ENCODE measurements around the gene ELOVL2. TPM values are rescaled to one million over a fixed set of nuclear protein-coding genes. Genes with fewer than 3 reads are reported as not detected.
A peak's percentile ranks its signal among the peaks of the same experiment; 100 is the strongest.

Gene ELOVL2
- total RNA-seq, 2 donors from 2014 or later = 0.86 to 1.6 TPM

DNA sequence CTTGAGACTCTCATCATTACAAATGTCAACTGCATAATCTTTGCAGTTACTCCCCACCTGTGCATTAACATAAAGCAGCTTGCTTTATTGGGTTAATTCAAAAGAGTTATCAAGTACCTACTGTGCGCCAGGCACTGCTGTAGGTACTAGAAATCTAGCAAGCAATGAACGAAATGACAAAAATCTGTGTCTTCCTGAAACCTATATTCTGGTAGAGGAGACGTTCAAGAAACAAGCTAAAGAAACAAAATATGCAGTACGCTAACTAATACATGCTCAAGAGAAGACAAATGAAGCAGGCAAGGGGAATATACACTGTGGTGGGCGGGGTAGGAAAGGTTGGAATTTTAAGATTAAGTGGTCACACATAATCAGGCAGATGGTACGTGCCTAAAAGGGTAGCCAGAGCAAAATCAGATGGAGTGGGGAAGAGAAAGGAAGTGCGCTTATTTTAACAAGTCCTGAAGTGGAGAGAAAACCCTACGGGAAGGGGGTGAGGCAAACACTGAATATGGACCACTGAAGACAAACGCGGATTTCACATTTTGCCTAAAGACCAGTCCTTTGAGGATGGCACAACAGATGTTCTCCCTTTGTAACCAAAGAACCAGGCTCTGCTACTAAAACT lies 1.2 kb downstream of the ELOVL2 start:
- no peak overlapping the region for H3K27ac ChIP-seq
- peak overlapping the region in 1 of 2 donors; percentile 63 for H3K4me3 ChIP-seq
- no peak for DNase-seq (ENCODE audit: low spot score)
- TF ChIP-seq, protein P1, sequence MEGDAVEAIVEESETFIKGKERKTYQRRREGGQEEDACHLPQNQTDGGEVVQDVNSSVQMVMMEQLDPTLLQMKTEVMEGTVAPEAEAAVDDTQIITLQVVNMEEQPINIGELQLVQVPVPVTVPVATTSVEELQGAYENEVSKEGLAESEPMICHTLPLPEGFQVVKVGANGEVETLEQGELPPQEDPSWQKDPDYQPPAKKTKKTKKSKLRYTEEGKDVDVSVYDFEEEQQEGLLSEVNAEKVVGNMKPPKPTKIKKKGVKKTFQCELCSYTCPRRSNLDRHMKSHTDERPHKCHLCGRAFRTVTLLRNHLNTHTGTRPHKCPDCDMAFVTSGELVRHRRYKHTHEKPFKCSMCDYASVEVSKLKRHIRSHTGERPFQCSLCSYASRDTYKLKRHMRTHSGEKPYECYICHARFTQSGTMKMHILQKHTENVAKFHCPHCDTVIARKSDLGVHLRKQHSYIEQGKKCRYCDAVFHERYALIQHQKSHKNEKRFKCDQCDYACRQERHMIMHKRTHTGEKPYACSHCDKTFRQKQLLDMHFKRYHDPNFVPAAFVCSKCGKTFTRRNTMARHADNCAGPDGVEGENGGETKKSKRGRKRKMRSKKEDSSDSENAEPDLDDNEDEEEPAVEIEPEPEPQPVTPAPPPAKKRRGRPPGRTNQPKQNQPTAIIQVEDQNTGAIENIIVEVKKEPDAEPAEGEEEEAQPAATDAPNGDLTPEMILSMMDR (IDR thresholded peaks at IDR 0.05) = no peak
- no peaks in the 10 kb centered on the region for H3K9me3 ChIP-seq
- H3K4me1 ChIP-seq = peaks cover 0 to 7% of the 10 kb centered on the region in 2 donors
- H3K27me3 ChIP-seq = peaks cover 6 to 8% of the 10 kb centered on the region in 2 donors
- no peaks in the 10 kb centered on the region for H3K36me3 ChIP-seq

DNA sequence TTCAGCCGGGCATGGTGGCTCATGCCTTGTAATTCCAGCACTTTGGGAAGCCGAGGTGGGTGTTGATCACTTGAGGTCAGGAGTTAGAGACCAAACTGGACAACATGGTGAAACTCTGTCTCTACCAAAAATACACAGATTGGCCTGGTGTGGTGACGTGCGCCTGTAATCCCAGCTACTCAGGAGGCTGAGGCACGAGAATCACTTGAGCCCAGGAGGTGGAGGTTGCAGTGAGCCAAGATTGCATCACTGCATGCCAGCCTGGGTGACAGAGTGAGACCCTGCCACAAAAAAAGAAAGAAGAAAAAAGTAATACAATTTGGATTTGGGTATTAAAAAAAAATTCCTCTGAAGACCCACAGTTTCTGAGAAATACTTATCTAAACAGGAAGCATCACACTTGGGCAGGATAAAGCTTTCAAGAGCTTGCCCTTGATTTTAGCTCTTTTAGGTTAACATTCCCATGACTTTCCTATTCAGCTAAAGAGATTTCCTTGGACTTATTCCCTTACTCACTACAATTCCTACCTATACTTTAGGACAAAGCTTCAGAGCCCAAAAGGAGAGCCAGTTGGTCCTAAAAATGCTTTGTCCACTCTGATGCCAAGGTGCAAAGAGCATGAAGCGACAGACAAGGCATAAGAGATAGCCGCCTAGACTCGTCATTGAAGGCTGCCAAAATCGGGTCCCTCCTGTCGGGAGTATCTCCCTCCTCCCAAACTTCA lies 1.9 kb downstream of the ELOVL2 start:
- no peak for DNase-seq (ENCODE audit: low spot score)
- H3K9me3 ChIP-seq = no peaks in the 10 kb centered on the region
- TF ChIP-seq, protein P1 (IDR thresholded peaks at IDR 0.05) = no peak
- no peak overlapping the region for H3K4me3 ChIP-seq
- H3K36me3 ChIP-seq = no peaks in the 10 kb centered on the region
- peaks cover 0 to 7% of the 10 kb centered on the region in 2 donors for H3K4me1 ChIP-seq
- H3K27ac ChIP-seq = no peak overlapping the region
- H3K27me3 ChIP-seq = peaks cover 6 to 8% of the 10 kb centered on the region in 2 donors

DNA sequence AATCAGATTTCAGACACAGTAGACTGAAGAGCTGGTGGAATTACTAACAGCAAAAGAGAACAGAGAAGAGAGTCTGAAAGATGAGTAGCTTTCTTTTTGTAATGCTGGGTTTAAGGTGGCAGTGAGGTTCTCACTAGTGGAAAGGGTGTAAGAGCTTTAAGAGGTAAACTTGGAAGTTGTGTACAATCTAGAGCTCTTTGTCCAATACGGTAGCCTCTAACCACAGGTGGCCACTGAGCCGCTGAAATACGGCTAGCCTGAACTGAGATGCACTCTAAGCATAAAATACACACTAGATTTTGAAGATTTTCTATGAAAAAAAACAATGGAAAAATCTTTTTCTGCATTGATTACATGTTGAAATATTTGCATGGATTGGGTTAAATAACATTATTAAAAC lies 4.0 kb downstream of the ELOVL2 start:
- H3K36me3 ChIP-seq = no peaks in the 10 kb centered on the region
- no peak for DNase-seq (ENCODE audit: low spot score)
- H3K4me1 ChIP-seq = peaks cover 0 to 7% of the 10 kb centered on the region in 2 donors
- no peak overlapping the region for H3K4me3 ChIP-seq
- H3K27me3 ChIP-seq = peaks cover 6% of the 10 kb centered on the region in 2 donors
- H3K27ac ChIP-seq = no peak overlapping the region
- TF ChIP-seq, protein P1 (IDR thresholded peaks at IDR 0.05) = no peak
- H3K9me3 ChIP-seq = no peaks in the 10 kb centered on the region

DNA sequence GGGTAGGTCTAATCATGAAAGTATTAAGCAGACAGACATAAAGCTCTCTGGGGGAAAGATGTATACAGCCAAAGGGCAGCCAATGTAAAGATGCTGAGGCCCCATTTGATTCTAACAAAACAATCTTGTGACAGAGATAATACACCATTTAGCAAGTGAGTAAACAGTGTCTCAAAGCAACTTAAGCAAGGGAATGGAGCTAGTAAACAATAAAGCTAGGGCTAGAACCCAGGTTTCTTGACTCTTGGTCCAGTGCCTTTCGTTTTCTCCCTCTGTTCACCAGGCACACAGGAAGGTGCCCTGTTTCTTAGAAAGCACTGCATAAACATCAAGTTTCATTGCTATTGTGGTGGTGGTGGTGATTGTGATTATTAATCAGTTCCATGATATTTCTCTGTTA lies 5.1 kb downstream of the ELOVL2 start:
- H3K27me3 ChIP-seq = peaks cover 2 to 6% of the 10 kb centered on the region in 2 donors
- no peaks in the 10 kb centered on the region for H3K36me3 ChIP-seq
- H3K4me3 ChIP-seq = no peak overlapping the region
- H3K27ac ChIP-seq = no peak overlapping the region
- TF ChIP-seq, protein P1 (IDR thresholded peaks at IDR 0.05) = no peak
- no peak for DNase-seq (ENCODE audit: low spot score)
- peaks cover 0 to 7% of the 10 kb centered on the region in 2 donors for H3K4me1 ChIP-seq
- H3K9me3 ChIP-seq = no peaks in the 10 kb centered on the region

DNA sequence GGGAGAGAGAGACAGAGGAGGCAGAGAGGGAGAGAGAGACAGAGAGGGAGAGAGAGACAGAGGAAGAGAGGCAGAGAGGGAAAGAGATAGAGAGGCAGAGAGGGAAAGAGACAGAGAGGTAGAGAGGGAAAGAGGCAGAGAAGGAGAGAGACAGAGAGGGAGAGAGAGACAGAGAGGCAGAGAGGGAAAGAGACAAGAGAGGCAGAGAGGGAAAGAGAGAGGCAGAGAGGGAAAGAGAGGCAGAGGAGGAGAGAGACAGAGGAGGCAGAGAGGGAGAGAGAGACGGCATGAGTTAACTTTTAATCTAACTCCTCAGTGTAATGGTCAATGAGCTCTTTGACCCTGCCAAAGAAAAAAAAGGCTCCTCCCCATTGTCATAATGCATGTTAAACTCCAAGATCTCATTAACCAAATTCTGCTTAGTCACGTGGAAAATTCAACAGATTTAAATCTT lies 7.1 kb downstream of the ELOVL2 start:
- H3K4me3 ChIP-seq = no peak overlapping the region
- no peaks in the 10 kb centered on the region for H3K36me3 ChIP-seq
- TF ChIP-seq, protein P1 (IDR thresholded peaks at IDR 0.05) = no peak
- H3K9me3 ChIP-seq = no peaks in the 10 kb centered on the region
- H3K4me1 ChIP-seq = no peaks in the 10 kb centered on the region
- H3K27me3 ChIP-seq = no peaks in the 10 kb centered on the region
- no peak for DNase-seq (ENCODE audit: low spot score)
- H3K27ac ChIP-seq = no peak overlapping the region

Data from right atrium auricular region (tissue), 2 donors.